PC-3 (cell line): ENCODE data around the gene RGS9.
"Not testable (repeated sequence)": the region's sequence is repeated elsewhere in the genome, so short reads cannot be mapped to it uniquely, and the experiment has no call there.

Source experiments
- EZH2 ChIP-seq: fragments of 300-600 bp; sonication (generic); IDR thresholded peaks from one replicate; pipeline ENCODE4 v1.6.1; 2017; ENCODE audit warnings: antibody characterized with exemption, mild to moderate bottlenecking, low read length; ENCODE audit not compliant: unreplicated experiment
- EZH2phosphoT487 ChIP-seq: fragments of 300-600 bp; sonication (generic); IDR thresholded peaks from 2 replicates; pipeline ENCODE4 v1.6.1; 2018; ENCODE audit warnings: mild to moderate bottlenecking, antibody characterized with exemption, low read length, borderline replicate concordance
- TF ChIP-seq, protein P1 (sequence below): fragments of 300-600 bp; sonication (generic); conservative IDR thresholded peaks from 2 replicates; pipeline ENCODE4 v1.5.1; 2017; ENCODE audit warnings: antibody characterized with exemption, low read depth, mild to moderate bottlenecking, low read length

GRCh38 chr17:65180276-65180675 lies 43.1 kb downstream of the RGS9 start:
- TF ChIP-seq, protein P1, sequence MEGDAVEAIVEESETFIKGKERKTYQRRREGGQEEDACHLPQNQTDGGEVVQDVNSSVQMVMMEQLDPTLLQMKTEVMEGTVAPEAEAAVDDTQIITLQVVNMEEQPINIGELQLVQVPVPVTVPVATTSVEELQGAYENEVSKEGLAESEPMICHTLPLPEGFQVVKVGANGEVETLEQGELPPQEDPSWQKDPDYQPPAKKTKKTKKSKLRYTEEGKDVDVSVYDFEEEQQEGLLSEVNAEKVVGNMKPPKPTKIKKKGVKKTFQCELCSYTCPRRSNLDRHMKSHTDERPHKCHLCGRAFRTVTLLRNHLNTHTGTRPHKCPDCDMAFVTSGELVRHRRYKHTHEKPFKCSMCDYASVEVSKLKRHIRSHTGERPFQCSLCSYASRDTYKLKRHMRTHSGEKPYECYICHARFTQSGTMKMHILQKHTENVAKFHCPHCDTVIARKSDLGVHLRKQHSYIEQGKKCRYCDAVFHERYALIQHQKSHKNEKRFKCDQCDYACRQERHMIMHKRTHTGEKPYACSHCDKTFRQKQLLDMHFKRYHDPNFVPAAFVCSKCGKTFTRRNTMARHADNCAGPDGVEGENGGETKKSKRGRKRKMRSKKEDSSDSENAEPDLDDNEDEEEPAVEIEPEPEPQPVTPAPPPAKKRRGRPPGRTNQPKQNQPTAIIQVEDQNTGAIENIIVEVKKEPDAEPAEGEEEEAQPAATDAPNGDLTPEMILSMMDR, result not testable (repeated sequence)
- not testable (repeated sequence) for TF ChIP-seq EZH2, EZH2phosphoT487
